ENCODE results near the gene GFOD2.

The GFOD2 gene

GRCh38 chr16:67657751-67658518 is 61.2 kb downstream of the GFOD2 start:
- no peak for DNase-seq (ENCODE audit: low spot score)

GRCh38 chr16:67657017-67657608 is 62.0 kb downstream of the GFOD2 start:
- DNase-seq (ENCODE audit: low spot score), result no peak

- DNase-seq (ENCODE audit: low spot score), result no peak
Observed at GRCh38 chr16:67656344-67657016, 62.6 kb downstream of the GFOD2 start.

- no peak for DNase-seq (ENCODE audit: low spot score)
Observed at GRCh38 chr16:67655363-67655762, 63.8 kb downstream of the GFOD2 start.

DNA sequence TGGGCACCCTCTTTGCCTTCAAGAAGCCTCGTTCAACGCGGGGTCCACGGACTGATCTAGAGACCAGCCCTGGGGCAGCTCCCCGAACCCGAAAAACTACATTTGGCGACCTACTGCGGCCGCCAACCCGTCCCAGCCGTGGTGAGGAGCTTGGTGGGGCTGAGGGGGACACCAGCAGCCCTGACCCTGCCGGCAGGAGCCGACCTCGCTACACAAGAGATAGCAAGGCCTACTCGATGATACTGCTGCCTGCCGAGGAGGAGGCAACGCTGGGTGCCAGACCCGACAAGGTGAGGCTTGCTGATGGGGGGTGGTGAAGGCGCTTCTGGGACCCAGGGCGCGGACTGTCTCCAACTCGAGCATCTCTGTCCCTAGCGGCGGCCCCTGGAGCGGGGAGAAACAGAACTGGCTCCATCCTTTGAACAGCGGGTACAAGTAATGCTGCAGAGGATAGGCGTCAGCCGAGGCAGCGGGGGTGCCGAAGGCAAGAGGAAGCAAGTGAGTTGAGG is 64.7 kb downstream of the GFOD2 start:
- DNase-seq (ENCODE audit: low spot score), result no peak

GRCh38 chr16:67653789-67654402 is 65.2 kb downstream of the GFOD2 start:
- peak; percentile 61 for DNase-seq (ENCODE audit: low spot score)

GRCh38 chr16:67653128-67653788 is 65.9 kb downstream of the GFOD2 start:
- peak; percentile 66 for DNase-seq (ENCODE audit: low spot score)

DNA sequence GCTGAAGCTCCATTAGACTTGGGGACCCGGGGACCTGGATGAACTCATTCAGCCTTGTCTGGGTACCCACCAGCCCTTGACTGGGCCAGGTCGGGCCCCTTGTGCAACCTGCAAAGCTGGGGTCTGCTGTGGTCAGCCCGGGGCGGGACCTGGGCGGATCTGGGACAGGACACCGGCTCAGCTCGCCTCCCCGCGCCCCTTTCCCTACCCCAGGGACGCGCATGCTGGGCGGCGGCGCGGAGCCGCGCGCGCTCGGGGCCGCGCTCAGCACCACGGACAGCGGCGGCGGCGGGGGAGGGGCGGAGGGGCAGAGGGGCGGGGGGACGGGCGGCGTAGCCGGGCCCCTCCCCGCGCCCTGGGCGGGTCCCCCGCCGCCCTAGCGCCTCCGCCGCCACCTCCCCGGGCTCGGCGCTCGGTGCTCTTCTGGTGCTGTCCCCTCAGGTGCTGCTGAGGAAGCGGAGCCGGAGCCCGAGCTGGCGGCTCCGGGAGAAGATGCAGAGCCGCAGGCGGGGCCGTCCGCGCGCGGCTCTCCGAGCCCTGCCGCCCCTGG is 66.5 kb downstream of the GFOD2 start:
- peak; percentile 59 for DNase-seq (ENCODE audit: low spot score)

DNA sequence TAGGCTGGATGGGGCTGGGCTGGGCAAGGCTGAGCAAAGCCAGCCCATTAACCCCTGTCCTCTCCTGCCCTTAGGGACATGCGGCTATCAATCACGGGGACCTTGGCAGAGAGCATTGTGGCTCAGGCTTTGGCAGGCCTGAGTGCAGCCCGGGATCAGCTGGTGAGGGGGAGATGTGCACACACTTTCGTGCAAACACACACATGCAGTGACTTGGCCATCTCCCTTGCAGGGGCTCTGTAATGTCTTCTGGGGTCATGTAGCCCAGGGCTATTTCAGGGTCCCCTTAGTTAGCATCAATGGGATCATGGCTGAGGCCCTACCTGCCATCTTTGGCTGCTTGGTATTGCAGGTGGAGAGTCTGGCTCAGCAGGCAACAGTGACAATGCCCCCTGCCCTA is 67.3 kb downstream of the GFOD2 start:
- DNase-seq (ENCODE audit: low spot score), result no peak

DNA sequence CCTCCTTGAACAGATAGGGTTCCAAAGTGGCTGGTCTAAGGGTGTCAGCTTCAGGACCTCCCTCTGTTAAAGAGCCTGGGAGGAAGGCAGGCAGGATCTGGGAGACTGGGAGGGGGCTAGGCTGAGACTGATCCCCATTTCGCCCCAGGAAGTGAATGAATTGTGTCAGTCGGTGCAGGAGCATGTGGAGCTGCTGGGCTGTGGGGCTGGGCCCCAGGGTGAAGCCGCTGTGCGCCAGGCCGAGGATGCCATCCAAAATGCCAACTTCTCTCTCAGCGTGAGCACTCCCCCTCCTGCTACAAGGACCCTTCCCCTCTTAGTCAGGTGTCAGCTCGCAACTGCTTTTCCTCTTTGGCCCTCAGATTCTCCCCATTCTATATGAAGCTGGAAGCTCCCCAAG is 68.1 kb downstream of the GFOD2 start:
- no peak for DNase-seq (ENCODE audit: low spot score)

DNA sequence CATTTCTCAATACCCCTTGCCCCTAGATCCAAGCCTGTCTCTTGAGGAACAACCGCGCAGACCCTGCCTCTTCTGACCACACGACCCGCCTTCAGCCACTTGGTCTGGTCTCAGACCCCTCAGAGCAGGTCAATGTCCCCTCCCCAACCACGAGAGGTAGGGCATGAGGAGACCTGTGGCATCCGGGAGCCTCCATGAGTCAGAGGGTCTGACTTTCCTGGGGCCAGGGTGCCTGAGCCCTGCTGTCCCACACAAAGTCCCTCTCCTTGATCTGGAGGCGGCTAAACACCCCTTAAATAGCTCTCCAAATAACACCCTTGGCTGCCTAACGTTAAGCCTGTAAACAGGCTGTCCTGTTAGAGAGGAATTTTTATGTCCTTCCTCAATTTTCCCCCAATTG is 69.1 kb downstream of the GFOD2 start:
- no peak for DNase-seq (ENCODE audit: low spot score)

GRCh38 chr16:67649494-67649931 is 69.6 kb downstream of the GFOD2 start:
- peak; percentile 62 for DNase-seq (ENCODE audit: low spot score)

- DNase-seq (ENCODE audit: low spot score), result no peak
Observed at GRCh38 chr16:67648764-67649407, 70.2 kb downstream of the GFOD2 start.

- DNase-seq (ENCODE audit: low spot score), result no peak
Observed at GRCh38 chr16:67648088-67648763, 70.9 kb downstream of the GFOD2 start.

- no peak for DNase-seq (ENCODE audit: low spot score)
Observed at GRCh38 chr16:67647681-67648080, 71.4 kb downstream of the GFOD2 start.

DNA sequence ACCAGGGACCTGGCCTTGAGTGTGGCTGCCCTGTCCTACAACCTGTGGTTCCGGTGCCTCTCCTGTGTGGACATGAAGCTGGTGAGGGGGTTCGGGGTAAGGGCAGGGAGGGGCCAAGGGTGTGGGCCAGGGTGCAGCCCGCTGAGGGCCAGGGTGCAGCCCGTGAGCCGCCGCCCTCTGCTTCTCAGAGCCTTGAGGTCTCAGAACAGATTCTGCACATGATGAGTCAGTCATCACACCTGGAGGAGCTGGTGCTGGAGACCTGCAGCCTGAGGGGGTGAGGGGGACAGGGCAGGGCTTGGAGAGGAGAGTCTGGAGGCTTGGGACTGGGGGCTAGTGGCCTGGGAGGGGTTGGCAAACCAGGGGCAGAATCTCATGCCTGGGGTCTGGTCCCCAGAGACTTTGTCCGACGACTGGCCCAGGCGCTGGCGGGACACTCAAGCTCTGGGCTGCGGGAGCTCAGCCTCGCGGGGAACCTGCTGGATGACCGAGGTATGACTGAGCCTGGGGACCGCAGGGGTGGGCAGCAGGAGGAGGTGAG is 71.9 kb downstream of the GFOD2 start:
- DNase-seq (ENCODE audit: low spot score), result no peak

- DNase-seq (ENCODE audit: low spot score), result peak; percentile 9
Observed at GRCh38 chr16:67645397-67646121, 73.6 kb downstream of the GFOD2 start.

GRCh38 chr16:67644038-67644437 is 75.1 kb downstream of the GFOD2 start:
- DNase-seq (ENCODE audit: low spot score), result no peak

All from hepatic stellate cell (primary cell).